Neural progenitor cell (in vitro differentiated cells): ENCODE measurements around the gene U2AF1.
"Not testable (repeated sequence)": the region's sequence is repeated elsewhere in the genome, so short reads cannot be mapped to it uniquely, and the experiment has no call there.

Source experiments
- EZH2 ChIP-seq: fragments of 200-600 bp; sonication (generic); IDR thresholded peaks from 2 replicates; pipeline ENCODE4 v1.6.1; 2017; ENCODE audit warnings: antibody characterized with exemption, mild to moderate bottlenecking, moderate library complexity
- TF ChIP-seq, protein P1 (sequence below): fragments of 200-600 bp; sonication (generic); IDR thresholded peaks from 2 replicates; pipeline ENCODE4 v1.5.1; 2017; ENCODE audit warnings: antibody characterized with exemption, mild to moderate bottlenecking

DNA sequence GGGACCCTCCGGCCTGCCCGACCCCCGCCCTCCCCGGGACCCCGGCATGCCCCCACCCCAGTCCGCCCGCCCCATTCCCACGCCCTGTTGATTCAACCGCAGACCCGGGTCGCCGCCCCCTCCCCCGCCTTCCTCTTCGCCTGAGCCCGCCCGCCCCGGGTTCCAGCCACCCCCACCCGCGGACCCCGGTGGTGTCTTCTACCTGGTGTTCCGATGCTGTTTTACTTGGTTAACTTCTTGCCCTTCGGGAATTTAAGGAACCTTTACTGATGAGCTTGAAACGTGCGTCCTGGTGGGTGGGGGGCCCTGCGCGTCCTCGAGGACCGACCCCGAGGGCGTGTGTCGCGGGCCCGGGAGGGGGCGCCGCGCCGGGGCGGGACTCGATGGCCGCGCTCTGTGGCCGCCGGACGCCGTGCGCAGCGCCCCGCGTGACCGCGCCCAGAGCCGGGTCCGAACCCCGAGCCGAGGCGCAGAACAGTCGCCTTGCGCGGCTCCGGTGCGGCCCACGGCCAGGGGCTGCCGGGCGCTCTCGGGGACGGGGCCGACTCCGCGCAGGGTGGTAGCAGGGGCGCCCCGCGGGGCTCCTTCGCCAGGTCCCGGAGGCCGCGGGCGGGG lies 31.2 kb downstream of the U2AF1 start:
- TF ChIP-seq EZH2, result not testable (repeated sequence)
- TF ChIP-seq, protein P1, sequence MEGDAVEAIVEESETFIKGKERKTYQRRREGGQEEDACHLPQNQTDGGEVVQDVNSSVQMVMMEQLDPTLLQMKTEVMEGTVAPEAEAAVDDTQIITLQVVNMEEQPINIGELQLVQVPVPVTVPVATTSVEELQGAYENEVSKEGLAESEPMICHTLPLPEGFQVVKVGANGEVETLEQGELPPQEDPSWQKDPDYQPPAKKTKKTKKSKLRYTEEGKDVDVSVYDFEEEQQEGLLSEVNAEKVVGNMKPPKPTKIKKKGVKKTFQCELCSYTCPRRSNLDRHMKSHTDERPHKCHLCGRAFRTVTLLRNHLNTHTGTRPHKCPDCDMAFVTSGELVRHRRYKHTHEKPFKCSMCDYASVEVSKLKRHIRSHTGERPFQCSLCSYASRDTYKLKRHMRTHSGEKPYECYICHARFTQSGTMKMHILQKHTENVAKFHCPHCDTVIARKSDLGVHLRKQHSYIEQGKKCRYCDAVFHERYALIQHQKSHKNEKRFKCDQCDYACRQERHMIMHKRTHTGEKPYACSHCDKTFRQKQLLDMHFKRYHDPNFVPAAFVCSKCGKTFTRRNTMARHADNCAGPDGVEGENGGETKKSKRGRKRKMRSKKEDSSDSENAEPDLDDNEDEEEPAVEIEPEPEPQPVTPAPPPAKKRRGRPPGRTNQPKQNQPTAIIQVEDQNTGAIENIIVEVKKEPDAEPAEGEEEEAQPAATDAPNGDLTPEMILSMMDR, result not testable (repeated sequence)
